Measurements from ENCODE around the gene PTP4A1. TPM values are rescaled to one million over a fixed set of nuclear protein-coding genes. Genes with fewer than 3 reads are reported as not detected.

Gene PTP4A1
- polyA plus RNA-seq, 3 donors, result 49.2 to 55.3 (median 50.2) TPM

GRCh38 chr6:63549076-63549475 lies 23.2 kb upstream of the PTP4A1 start:
- no peak for DNase-seq

DNA sequence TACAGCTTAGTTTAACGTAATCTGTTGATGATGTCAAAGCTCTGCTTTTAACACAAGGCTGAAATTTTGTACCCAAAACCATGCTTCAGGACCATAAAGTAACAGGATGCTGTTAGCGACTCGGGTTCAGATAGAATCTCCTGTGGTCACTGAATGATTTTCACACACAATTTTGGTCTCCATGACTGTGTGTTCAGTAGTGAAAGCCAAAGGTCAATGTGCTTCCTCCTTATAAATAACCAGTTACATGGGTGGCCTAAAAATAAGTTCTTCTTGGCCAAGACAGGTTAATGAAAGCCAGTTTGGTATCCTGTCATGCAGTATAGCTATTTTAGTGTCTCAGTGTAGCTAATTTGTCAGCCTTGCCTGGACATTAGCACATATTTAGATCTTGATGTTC lies 19.1 kb upstream of the PTP4A1 start:
- no peak for DNase-seq

- no peak for DNase-seq
Measured at GRCh38 chr6:63553900-63554299, 18.4 kb upstream of the PTP4A1 start.

- no peak for DNase-seq
Measured at GRCh38 chr6:63554782-63555181, 17.5 kb upstream of the PTP4A1 start.

DNA sequence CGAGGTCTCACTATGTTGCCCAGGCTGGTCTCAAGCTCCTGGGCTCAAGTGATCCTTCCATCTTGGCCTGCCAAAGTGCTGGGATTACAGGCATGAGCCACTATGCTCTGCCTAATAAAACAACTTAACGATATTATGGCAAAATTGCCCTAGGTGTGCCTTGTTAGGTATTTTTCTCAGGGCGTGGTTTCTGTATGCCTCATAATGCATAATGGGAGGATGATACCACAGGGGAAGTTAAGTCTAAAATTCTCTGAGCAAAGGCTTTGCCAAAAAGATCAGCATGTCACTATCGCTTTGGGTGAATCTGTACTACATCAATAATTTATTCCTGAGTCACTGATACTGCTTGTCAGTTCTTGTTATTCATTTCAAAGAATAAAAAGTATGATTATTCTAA lies 15.9 kb upstream of the PTP4A1 start:
- DNase-seq, result no peak

DNA sequence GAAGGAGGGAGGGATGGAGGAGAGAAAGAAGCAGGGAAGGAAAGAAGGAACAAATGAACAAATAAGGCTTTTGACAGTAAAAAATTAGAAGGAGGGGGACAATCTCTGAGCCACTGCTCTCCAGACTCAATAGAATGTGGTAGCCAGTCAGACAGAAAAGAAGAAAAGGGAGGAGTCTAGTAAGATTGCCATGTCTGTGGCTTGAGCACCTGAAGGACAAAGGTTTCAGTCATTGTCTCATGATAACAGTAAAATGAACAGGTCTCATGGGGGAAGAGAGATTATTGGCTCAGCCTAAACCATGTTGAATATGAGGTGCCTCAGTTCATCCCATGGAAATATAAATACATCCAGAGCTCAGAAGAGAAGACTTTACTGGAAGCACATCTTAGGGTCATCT lies 14.0 kb upstream of the PTP4A1 start:
- DNase-seq, result no peak

DNA sequence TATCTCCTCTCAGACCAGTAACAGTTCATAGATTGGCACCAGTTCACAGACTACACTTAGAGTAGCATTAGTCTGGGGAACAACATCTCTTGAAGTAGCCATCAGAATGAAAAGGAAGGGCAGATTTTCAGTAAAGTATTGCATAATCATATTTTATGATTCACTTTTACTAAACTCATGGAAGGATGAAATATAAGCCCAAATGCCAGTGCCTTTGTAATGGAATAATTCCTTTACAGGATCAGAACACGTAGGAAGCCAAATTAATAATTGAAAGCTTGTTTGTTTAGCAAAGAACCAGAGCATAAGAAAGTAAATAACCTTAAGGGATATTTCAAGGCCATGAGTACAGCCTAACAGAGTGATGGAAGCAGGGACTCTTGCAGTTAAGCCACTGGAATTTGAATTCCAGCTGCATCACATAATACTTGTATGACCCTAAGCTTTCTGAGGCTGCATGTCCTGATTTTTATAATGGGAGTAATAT lies 11.4 kb upstream of the PTP4A1 start:
- no peak for DNase-seq

GRCh38 chr6:63561288-63561687 lies 11.0 kb upstream of the PTP4A1 start:
- DNase-seq, result no peak

GRCh38 chr6:63563235-63563634 lies 9.0 kb upstream of the PTP4A1 start:
- no peak for DNase-seq

GRCh38 chr6:63565058-63565726 lies 7.1 kb upstream of the PTP4A1 start:
- DNase-seq, result no peak

DNA sequence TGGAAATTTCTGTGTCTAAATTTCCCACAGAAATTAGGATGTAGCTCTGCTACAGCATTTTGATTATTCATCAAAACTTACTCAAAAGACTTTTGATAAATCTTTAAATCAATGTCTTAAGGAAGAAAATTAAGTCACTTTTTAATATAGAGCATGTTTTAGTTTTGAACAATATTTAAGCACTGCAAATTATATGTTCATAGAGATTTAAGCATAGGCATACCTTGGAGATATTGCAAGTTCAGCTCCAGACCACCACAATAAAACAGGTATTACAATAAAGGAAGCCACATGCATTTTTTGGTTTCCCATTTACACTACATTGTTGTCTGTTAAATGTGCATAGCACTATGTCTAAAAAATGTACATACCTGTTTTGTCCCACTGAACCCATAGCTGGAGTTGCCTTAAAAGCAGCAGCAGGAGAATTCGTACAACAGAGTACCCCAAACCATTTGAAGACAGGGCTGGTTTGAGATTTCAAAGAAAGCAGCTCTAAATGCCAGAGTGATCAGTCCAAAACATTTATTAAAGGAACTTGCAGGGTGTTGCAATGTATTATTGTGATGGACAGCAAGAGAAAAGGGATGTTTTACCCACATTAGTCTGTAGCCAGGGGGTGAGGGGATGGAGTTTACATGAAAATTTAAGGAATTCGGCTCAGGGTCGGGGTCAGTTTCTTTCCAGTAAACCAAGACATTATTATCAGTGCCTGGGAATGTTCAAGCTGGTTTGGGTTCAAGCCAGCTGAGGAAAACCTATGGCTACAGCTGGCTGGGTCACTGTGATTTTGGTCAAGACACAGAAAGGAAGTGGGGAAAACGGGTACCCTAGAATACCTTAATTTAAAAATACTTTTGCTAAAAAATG lies 6.3 kb upstream of the PTP4A1 start:
- no peak for DNase-seq

DNA sequence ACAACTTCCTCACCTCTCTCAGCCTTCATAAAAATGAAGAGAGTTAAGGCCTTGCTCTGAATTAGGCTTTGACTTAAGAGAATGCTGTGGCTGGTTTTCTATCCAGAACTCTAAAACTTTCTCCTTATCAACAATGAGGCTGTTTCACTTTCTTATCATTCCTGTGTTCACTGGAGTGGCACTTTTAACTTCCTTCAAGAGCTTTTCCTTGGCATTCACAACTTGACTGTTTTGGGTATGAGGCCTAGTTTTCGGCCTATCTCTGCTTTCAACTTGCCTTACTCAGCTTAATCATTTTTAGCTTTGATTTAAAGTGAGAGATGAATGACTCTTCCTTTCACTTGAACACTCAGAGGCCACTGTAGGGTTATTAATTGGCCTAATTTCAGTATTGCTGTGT lies 4.3 kb upstream of the PTP4A1 start:
- no peak for DNase-seq

- DNase-seq, result peak; percentile 17
Measured at GRCh38 chr6:63571361-63572043, 778 bp upstream of the PTP4A1 start.

- no peak for DNase-seq
Measured at GRCh38 chr6:63572747-63573075, 431 bp downstream of the PTP4A1 start.

- DNase-seq, result peak; percentile 74
Measured at GRCh38 chr6:63573076-63573898, 1.0 kb downstream of the PTP4A1 start.

GRCh38 chr6:63573899-63574553 lies 1.7 kb downstream of the PTP4A1 start:
- peak; percentile 40 for DNase-seq

DNA sequence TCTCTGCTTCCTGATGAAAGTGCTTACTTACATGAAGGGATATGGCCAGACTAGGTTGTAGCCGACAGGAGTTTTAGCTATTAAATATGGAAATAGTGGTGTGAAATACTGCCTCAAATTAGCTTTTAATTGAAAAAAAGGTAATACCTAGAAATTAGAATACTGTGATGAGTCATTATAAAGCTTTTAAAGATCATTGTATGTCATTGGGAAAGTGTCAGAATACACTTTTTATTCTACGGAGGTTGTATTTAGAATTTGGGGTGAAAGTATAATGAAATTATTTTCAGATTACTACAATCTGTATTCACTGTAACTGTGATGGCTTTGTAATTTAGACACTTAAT lies 2.2 kb downstream of the PTP4A1 start:
- DNase-seq, result no peak

GRCh38 chr6:63576147-63576772 lies 4.0 kb downstream of the PTP4A1 start:
- no peak for DNase-seq

DNA sequence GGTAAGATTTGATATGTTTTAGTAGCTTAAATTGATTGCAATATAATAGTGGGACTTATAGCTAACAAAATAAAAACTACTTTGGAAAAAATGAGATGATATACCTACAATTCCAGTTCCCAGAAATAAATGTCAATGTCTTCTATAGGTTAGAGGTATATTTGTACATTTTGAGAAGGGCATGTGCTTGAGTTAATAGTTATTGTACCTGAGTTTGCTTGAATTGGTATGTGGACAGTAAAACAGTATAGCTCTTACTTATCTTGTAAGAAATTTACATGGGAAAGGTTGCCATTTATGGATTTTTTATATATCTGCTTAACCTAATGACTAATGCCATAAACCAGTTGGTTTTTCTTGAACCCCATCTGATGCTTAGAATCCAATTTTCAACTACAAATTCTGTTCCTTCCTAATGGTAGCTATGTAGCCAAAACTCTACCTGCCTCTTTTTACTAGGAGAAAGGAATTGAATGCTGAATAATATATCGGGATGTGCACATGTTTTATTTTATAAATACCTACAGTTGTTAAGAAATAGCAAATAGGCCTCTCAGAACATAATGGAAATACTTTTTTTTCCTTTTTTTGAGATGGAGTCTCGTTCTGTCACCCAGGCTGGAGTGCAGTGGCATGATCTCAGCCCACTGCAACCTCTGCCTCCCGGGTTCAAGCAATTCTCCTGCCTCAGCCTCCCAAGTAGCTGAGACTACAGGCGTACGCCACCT lies 4.9 kb downstream of the PTP4A1 start:
- no peak for DNase-seq

DNA sequence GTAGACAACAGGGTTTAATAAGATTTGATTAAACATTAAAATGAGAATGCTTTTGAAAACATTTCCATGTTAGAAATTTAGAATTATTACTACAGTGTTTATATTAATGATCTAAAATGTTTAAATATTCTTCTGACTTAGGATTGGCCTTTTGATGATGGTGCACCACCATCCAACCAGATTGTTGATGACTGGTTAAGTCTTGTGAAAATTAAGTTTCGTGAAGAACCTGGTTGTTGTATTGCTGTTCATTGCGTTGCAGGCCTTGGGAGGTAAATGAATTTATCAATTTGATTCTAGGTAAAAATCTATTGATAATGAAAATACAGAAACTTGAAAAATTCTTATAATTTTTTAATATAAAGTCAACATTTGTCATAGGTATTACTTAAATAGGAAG lies 6.5 kb downstream of the PTP4A1 start:
- DNase-seq, result no peak

All from renal pelvis (tissue), 4 donors.